ENCODE measurements around the gene HNF1A. TPM values are rescaled to one million over a fixed set of nuclear protein-coding genes. Genes with fewer than 3 reads are reported as not detected.

Gene HNF1A
- total and polyA plus RNA-seq, 2 donors (not counting 1 experiment from before 2014, with no cell fraction given): not detected

DNA sequence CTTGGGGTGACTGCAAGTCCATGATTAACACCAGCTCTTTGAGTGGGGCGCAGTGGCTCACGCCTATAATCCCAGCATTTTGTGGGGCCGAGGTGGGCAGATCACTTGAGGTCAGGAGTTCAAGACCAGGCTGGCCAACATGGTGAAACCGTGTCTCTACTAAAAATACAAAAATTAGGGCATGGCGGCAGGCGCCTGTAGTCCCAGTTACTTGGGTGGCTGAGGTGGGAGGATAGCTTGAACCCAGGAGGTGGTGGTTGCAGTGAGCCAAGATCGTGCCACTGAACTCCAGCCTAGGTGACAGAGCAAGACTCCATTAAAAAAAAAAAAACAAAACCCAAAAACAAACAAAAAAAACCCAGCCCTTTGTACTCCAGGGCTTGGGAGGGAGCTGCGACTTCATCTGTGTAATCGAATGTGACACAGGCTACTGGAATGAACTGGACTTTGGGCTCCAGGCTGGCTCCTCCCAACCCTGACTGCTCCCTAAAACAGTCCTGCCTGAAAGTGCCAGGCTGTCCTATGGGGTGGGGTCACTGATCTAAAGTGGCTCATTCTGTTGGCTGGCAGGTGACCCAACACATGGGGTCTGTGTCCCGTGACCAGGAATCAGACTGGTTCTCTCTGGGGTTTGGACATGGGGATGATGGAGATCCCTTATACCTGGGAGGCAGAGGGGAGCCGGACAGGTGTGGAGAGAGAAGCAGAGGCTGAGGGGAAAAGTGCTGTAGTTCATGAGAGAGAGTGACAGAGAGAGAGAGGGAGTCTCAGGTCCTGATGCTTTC lies 47.3 kb downstream of the HNF1A start:
- Histone ChIP-seq H3K79me2 (ENCODE audit: control insufficient read depth, insufficient read depth, low read length) (no peaks in the 10 kb centered on the region), H3K27ac (ENCODE audit: insufficient read depth, low read length) (no peak overlapping the region), H3K27me3 (ENCODE audit: control insufficient read depth, insufficient read depth, low read length) (peaks cover 5% of the 10 kb centered on the region), H3K9ac (ENCODE audit: insufficient read depth, low read length) (no peak overlapping the region), H2AFZ (ENCODE audit: low read length) (no peak overlapping the region), H3K36me3 (ENCODE audit: control insufficient read depth, insufficient read depth, low read length) (no peaks in the 10 kb centered on the region), H3K4me1 (ENCODE audit: control insufficient read depth, extremely low read depth, insufficient read depth, low read length) (no peaks in the 10 kb centered on the region), H3K4me3 (replicated peaks in 1 of 4; ENCODE audit: control extremely low read depth in 1 of 4, insufficient read depth in 1 of 4, low read depth in 3 of 4, low read length in 4 of 4) (no peak overlapping the region), H3K4me2 (ENCODE audit: extremely low read depth, insufficient read depth, low read length) (no peak overlapping the region), H3K9me3 (ENCODE audit: control insufficient read depth, insufficient read depth, low read depth, low read length) (no peaks in the 10 kb centered on the region), H4K20me1 (ENCODE audit: control insufficient read depth, extremely low read depth, insufficient read depth, low read length) (no peaks in the 10 kb centered on the region)
- no peak for DNase-seq (ENCODE audit: low read depth in 2 of 2)
- TF ChIP-seq, protein P1, sequence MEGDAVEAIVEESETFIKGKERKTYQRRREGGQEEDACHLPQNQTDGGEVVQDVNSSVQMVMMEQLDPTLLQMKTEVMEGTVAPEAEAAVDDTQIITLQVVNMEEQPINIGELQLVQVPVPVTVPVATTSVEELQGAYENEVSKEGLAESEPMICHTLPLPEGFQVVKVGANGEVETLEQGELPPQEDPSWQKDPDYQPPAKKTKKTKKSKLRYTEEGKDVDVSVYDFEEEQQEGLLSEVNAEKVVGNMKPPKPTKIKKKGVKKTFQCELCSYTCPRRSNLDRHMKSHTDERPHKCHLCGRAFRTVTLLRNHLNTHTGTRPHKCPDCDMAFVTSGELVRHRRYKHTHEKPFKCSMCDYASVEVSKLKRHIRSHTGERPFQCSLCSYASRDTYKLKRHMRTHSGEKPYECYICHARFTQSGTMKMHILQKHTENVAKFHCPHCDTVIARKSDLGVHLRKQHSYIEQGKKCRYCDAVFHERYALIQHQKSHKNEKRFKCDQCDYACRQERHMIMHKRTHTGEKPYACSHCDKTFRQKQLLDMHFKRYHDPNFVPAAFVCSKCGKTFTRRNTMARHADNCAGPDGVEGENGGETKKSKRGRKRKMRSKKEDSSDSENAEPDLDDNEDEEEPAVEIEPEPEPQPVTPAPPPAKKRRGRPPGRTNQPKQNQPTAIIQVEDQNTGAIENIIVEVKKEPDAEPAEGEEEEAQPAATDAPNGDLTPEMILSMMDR (conservative IDR thresholded peaks at IDR 0.05 in 1 of 2, IDR thresholded peaks at IDR 0.05 in 1 of 2; ENCODE audit: low read depth in 1 of 2, low read length in 2 of 2): no peak
- TF ChIP-seq EZH2 (IDR thresholded peaks at IDR 0.05; ENCODE audit: low read length, missing control alignments): no peak

DNA sequence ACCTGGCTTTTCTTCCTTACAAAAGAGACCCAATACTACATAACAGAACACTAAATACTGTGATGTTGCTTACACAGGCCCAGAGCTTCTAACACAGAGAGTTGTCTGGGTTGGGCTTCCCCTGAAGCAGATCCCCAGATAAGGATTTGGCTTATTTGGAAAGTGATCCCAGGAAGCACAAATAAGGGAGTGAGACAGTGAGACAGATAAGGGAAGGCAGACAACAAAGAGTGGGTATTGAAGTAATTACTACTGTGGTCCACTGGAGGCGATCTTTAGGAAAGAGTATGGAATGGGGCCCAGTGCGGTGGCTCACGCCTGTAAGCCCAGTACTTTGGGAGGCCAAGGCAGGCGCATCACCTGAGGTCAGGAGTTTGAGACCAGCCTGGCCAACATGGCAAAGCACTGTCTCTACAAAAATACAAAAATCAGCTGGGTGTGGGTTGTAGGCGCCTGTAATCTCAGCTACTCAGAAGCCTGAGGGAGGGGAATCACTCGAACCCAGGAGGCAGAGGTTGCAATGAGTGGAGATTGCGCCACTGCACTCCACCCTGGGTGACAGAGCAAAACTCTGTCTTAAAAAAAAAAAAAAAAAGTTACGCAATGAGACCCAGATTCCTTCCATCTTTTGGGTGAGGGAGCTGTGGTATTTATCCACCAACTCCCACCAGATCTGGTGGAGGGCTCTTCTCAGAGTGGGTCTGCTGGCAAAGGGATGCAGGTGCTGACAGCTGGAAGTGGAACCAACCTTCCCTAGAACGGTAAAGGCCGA lies 48.1 kb downstream of the HNF1A start:
- H3K36me3 ChIP-seq (ENCODE audit: control insufficient read depth, insufficient read depth, low read length): no peaks in the 10 kb centered on the region
- TF ChIP-seq EZH2 (IDR thresholded peaks at IDR 0.05; ENCODE audit: low read length, missing control alignments): no peak
- TF ChIP-seq, protein P1 (conservative IDR thresholded peaks at IDR 0.05 in 1 of 2, IDR thresholded peaks at IDR 0.05 in 1 of 2; ENCODE audit: low read depth in 1 of 2, low read length in 2 of 2): no peak
- no peaks in the 10 kb centered on the region for H3K9me3 ChIP-seq (ENCODE audit: control insufficient read depth, insufficient read depth, low read depth, low read length)
- peaks cover 5% of the 10 kb centered on the region for H3K27me3 ChIP-seq (ENCODE audit: control insufficient read depth, insufficient read depth, low read length)
- H3K79me2 ChIP-seq (ENCODE audit: control insufficient read depth, insufficient read depth, low read length): no peaks in the 10 kb centered on the region
- no peak overlapping the region for H3K9ac ChIP-seq (ENCODE audit: insufficient read depth, low read length)
- no peak overlapping the region for H3K27ac ChIP-seq (ENCODE audit: insufficient read depth, low read length)
- no peak overlapping the region for H2AFZ ChIP-seq (ENCODE audit: low read length)
- DNase-seq (ENCODE audit: low read depth in 2 of 2): no peak
- H3K4me2 ChIP-seq (ENCODE audit: extremely low read depth, insufficient read depth, low read length): no peak overlapping the region
- no peaks in the 10 kb centered on the region for H3K4me1 ChIP-seq (ENCODE audit: control insufficient read depth, extremely low read depth, insufficient read depth, low read length)
- H4K20me1 ChIP-seq (ENCODE audit: control insufficient read depth, extremely low read depth, insufficient read depth, low read length): no peaks in the 10 kb centered on the region
- no peak overlapping the region for H3K4me3 ChIP-seq (replicated peaks in 1 of 4; ENCODE audit: control extremely low read depth in 1 of 4, insufficient read depth in 1 of 4, low read depth in 3 of 4, low read length in 4 of 4)

DNA sequence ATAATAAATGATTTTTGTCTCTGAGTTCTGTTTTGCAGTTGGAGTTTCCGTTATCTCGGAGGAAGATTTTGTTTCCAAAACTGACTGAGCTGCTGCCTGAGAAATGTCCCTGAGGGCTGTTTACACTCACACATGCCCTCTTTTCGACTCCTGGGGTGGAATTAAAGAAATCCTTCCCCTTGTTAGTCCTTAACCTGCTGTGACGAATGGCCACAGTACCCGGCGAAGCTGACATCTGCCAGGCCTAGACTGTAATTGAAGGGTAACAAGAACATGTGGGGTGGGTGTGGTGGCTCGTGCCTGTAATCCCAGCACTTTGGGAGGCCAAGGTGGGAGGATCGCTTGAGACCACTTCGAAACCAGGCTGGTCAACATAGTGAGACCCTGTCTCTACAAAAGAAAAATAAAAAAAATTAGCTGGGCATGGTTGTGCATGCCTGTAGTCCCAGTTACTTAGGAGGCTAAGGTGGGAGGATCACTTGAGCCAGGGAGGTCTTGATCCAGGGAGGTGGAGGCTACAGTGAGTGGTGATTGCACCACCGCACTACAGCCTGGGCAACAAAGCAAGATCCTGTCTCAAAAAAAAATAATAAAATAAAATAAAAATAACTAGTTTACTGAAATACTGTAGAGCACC lies 52.4 kb downstream of the HNF1A start:
- no peak overlapping the region for H3K27ac ChIP-seq (ENCODE audit: insufficient read depth, low read length)
- peaks cover 5% of the 10 kb centered on the region for H3K27me3 ChIP-seq (ENCODE audit: control insufficient read depth, insufficient read depth, low read length)
- no peak overlapping the region for H2AFZ ChIP-seq (ENCODE audit: low read length)
- H3K9me3 ChIP-seq (ENCODE audit: control insufficient read depth, insufficient read depth, low read depth, low read length): no peaks in the 10 kb centered on the region
- no peak for DNase-seq (ENCODE audit: low read depth in 2 of 2)
- no peak overlapping the region for H3K4me3 ChIP-seq (replicated peaks in 1 of 4; ENCODE audit: control extremely low read depth in 1 of 4, insufficient read depth in 1 of 4, low read depth in 3 of 4, low read length in 4 of 4)
- TF ChIP-seq, protein P1 (conservative IDR thresholded peaks at IDR 0.05 in 1 of 2, IDR thresholded peaks at IDR 0.05 in 1 of 2; ENCODE audit: low read depth in 1 of 2, low read length in 2 of 2): no peak
- no peak for TF ChIP-seq EZH2 (IDR thresholded peaks at IDR 0.05; ENCODE audit: low read length, missing control alignments)
- H3K4me1 ChIP-seq (ENCODE audit: control insufficient read depth, extremely low read depth, insufficient read depth, low read length): no peaks in the 10 kb centered on the region
- H3K79me2 ChIP-seq (ENCODE audit: control insufficient read depth, insufficient read depth, low read length): no peaks in the 10 kb centered on the region
- no peaks in the 10 kb centered on the region for H4K20me1 ChIP-seq (ENCODE audit: control insufficient read depth, extremely low read depth, insufficient read depth, low read length)
- H3K4me2 ChIP-seq (ENCODE audit: extremely low read depth, insufficient read depth, low read length): no peak overlapping the region
- H3K9ac ChIP-seq (ENCODE audit: insufficient read depth, low read length): no peak overlapping the region
- H3K36me3 ChIP-seq (ENCODE audit: control insufficient read depth, insufficient read depth, low read length): no peaks in the 10 kb centered on the region

Measured in fibroblast of lung (primary cell).